Uterus (tissue), 2 donors: Measurements from ENCODE around the gene ANKRD42.

Experiments used
- POLR2A ChIP-seq, 2 donors: fragments of 450-650 bp; IDR thresholded peaks; one replicate each; pipeline ENCODE4 v1.6.1; 2016; ENCODE audit warnings: antibody characterized with exemption in 2 of 2, mild to moderate bottlenecking in 1 of 2, moderate library complexity in 1 of 2
- TF ChIP-seq, protein P1 (sequence below), 4 experiments: fragments of 200-600 bp in 2 of 4; fragments of 450-650 bp in 2 of 4; sonication (generic) in 2 of 4; IDR thresholded peaks; one replicate each; pipeline ENCODE4 v1.5.1; 2016 to 2019; ENCODE audit warnings: antibody characterized with exemption in 4 of 4, mild to moderate bottlenecking in 2 of 4, moderate library complexity in 1 of 4

DNA sequence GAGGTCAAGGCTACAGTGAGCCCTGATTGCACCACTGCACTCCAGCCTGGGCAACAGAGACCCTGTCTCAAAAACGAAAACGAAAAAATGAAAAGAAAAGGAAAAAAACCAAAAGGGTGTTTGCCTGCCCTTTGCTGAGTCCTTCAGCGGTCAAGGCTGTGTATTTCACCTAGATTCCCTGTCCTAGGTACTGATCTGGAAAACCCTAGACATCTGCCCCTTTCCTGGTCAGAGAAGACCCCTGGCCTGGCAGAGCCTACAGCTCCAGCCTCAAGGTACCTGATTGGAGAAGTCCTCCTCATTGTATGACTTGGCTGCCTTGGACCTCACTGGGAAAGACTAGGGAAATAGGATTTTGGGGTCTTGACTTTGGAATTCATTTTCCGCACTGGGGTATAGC is 100.7 kb downstream of the ANKRD42 start:
- TF ChIP-seq, protein P1, sequence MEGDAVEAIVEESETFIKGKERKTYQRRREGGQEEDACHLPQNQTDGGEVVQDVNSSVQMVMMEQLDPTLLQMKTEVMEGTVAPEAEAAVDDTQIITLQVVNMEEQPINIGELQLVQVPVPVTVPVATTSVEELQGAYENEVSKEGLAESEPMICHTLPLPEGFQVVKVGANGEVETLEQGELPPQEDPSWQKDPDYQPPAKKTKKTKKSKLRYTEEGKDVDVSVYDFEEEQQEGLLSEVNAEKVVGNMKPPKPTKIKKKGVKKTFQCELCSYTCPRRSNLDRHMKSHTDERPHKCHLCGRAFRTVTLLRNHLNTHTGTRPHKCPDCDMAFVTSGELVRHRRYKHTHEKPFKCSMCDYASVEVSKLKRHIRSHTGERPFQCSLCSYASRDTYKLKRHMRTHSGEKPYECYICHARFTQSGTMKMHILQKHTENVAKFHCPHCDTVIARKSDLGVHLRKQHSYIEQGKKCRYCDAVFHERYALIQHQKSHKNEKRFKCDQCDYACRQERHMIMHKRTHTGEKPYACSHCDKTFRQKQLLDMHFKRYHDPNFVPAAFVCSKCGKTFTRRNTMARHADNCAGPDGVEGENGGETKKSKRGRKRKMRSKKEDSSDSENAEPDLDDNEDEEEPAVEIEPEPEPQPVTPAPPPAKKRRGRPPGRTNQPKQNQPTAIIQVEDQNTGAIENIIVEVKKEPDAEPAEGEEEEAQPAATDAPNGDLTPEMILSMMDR (IDR thresholded peaks at IDR 0.05) = no peak
- no peak for TF ChIP-seq POLR2A (IDR thresholded peaks at IDR 0.05)
